DOHH2 (cell line): Measurements from ENCODE around the gene DHRS12.

Experiments used
- H3F3A ChIP-seq: fragments of 200-600 bp; sonication (generic), shearing (Covaris generic); 2 replicates; pipeline ENCODE4 v1.6.0; 2016; ENCODE audit warnings: antibody characterized with exemption, mild to moderate bottlenecking; ENCODE audit not compliant: control insufficient read depth, insufficient read depth
- H3K27ac ChIP-seq: fragments of 200-600 bp; sonication (generic); 2 replicates; pipeline ENCODE4 v1.5.1; 2014; ENCODE audit warnings: low read depth, mild to moderate bottlenecking, low read length, moderate library complexity
- H3K27me3 ChIP-seq: fragments of 200-600 bp; sonication (generic); 2 replicates; pipeline ENCODE4 v1.6.1; 2014; ENCODE audit warnings: mild to moderate bottlenecking, low read length, mixed read lengths; ENCODE audit not compliant: control insufficient read depth
- H3K36me3 ChIP-seq: fragments of 200-600 bp; sonication (generic); 2 replicates; pipeline ENCODE4 v1.6.1; 2014; ENCODE audit warnings: mild to moderate bottlenecking, low read length, moderate library complexity, mixed read lengths; ENCODE audit not compliant: control insufficient read depth
- H3K4me1 ChIP-seq: fragments of 200-600 bp; sonication (generic); 2 replicates; pipeline ENCODE4 v1.6.1; 2014; ENCODE audit warnings: mild to moderate bottlenecking, low read length, mixed read lengths; ENCODE audit not compliant: control insufficient read depth
- H3K4me2 ChIP-seq: fragments of 200-600 bp; sonication (generic); 2 replicates; pipeline ENCODE4 v1.6.0; 2014; ENCODE audit warnings: mild to moderate bottlenecking, low read length, moderate library complexity
- H3K4me3 ChIP-seq: fragments of 200-600 bp; sonication (generic); 2 replicates; pipeline ENCODE4 v1.5.1; 2014; ENCODE audit warnings: mild to moderate bottlenecking, low read length, mixed read lengths
- H3K79me2 ChIP-seq: fragments of 200-600 bp; sonication (generic); 2 replicates; pipeline ENCODE4 v1.6.1; 2014; ENCODE audit warnings: mild to moderate bottlenecking, low read length, mixed read lengths; ENCODE audit not compliant: control insufficient read depth
- H3K9me2 ChIP-seq: fragments of 200-600 bp; sonication (generic); replicated peaks from 2 replicates; pipeline ENCODE4 v1.6.1; 2014; ENCODE audit warnings: mild to moderate bottlenecking, low read length, mixed read lengths; ENCODE audit not compliant: control insufficient read depth
- H3K9me3 ChIP-seq: fragments of 200-600 bp; sonication (generic); 2 replicates; pipeline ENCODE4 v1.6.1; 2014; ENCODE audit warnings: antibody characterized with exemption, low read length, mixed read lengths; ENCODE audit not compliant: control insufficient read depth, insufficient read depth
- H4K20me1 ChIP-seq: fragments of 200-600 bp; sonication (generic); 2 replicates; pipeline ENCODE4 v1.6.0; 2014; ENCODE audit warnings: low read depth, mild to moderate bottlenecking, antibody characterized with exemption, low read length, moderate library complexity; ENCODE audit not compliant: control insufficient read depth, insufficient read depth
- CTCF ChIP-seq: fragments of 200-600 bp; sonication (generic); IDR thresholded peaks from one replicate; pipeline ENCODE4 v1.5.1; 2014; ENCODE audit warnings: antibody characterized with exemption, mild to moderate bottlenecking, low read depth, low read length; ENCODE audit not compliant: poor library complexity, severe bottlenecking
- EZH2phosphoT487 ChIP-seq: fragments of 200-600 bp; sonication (generic); IDR thresholded peaks from 2 replicates; pipeline ENCODE4 v1.6.1; 2017; ENCODE audit warnings: borderline replicate concordance, mild to moderate bottlenecking, antibody characterized with exemption, low read length, moderate library complexity, mixed read lengths

DHRS12 gene

GRCh38 chr13:51770160-51770559, 33.8 kb downstream of the DHRS12 start:
- H3K27me3 ChIP-seq: peaks cover 7% of the 10 kb centered on the region; the same call in 1 of the 2 replicates
- no peaks in the 10 kb centered on the region for H3K4me1 ChIP-seq
- H3K4me3 ChIP-seq: no peak overlapping the region
- no peaks in the 10 kb centered on the region for H3F3A ChIP-seq
- no peaks in the 10 kb centered on the region for H3K9me2 ChIP-seq
- no peaks in the 10 kb centered on the region for H4K20me1 ChIP-seq
- TF ChIP-seq CTCF: no peak
- TF ChIP-seq EZH2phosphoT487: no peak
- H3K36me3 ChIP-seq: no peaks in the 10 kb centered on the region
- H3K79me2 ChIP-seq: no peaks in the 10 kb centered on the region
- no peak overlapping the region for H3K4me2 ChIP-seq
- no peak overlapping the region for H3K27ac ChIP-seq
- no peaks in the 10 kb centered on the region for H3K9me3 ChIP-seq

GRCh38 chr13:51769455-51770127, 34.4 kb downstream of the DHRS12 start:
- no peak overlapping the region for H3K4me3 ChIP-seq
- H3F3A ChIP-seq: no peaks in the 10 kb centered on the region
- peaks cover 4% of the 10 kb centered on the region for H3K4me1 ChIP-seq
- H3K9me2 ChIP-seq: no peaks in the 10 kb centered on the region
- TF ChIP-seq CTCF: no peak
- TF ChIP-seq EZH2phosphoT487: no peak
- H3K4me2 ChIP-seq: no peak overlapping the region
- H3K9me3 ChIP-seq: no peaks in the 10 kb centered on the region
- peaks cover 7% of the 10 kb centered on the region; the same call in 1 of the 2 replicates for H3K27me3 ChIP-seq
- no peaks in the 10 kb centered on the region for H3K79me2 ChIP-seq
- H3K27ac ChIP-seq: no peak overlapping the region
- no peaks in the 10 kb centered on the region for H4K20me1 ChIP-seq
- H3K36me3 ChIP-seq: no peaks in the 10 kb centered on the region

GRCh38 chr13:51768976-51769375, 35.0 kb downstream of the DHRS12 start:
- Histone ChIP-seq H3K4me1 (peaks cover 8% of the 10 kb centered on the region), H3K36me3 (no peaks in the 10 kb centered on the region), H3K27me3 (peaks cover 6% of the 10 kb centered on the region; the same call in 1 of the 2 replicates), H3K27ac (no peak overlapping the region), H4K20me1 (no peaks in the 10 kb centered on the region), H3K79me2 (no peaks in the 10 kb centered on the region), H3K4me2 (no peak overlapping the region), H3K9me3 (no peaks in the 10 kb centered on the region), H3K9me2 (no peaks in the 10 kb centered on the region), H3F3A (no peaks in the 10 kb centered on the region), H3K4me3 (no peak overlapping the region)
- TF ChIP-seq EZH2phosphoT487 (no peak), CTCF (no peak)
